ENCODE measurements around the gene AIP. TPM values are rescaled to one million over a fixed set of nuclear protein-coding genes. Genes with fewer than 3 reads are reported as not detected.
"Not testable (repeated sequence)": the region's sequence is repeated elsewhere in the genome, so short reads cannot be mapped to it uniquely, and the experiment has no call there.

The AIP gene
- total RNA-seq, 2 donors from 2014 or later = 49.2 to 78.0 TPM

DNA sequence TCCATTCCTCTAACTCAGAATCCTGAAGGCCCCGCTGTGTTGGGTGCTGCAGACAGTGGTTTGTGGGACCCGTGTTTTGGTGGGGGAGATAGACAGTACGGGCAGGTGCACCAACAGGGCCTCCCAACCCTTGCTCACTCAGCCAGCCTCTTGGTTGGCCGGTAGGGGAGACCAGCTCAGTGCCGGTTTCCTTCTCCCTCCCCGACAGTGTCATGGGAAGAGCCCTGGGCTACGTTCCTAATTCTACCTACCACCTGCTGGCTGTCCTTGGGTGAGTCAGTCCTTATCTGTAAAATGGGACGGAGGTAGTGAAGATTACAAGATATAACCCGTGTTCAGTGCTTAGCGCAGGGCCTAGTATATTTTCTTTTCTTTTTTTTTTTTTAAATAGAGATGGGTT is 19.6 kb upstream of the AIP start:
- Histone ChIP-seq H3K9me3 (no peaks in the 10 kb centered on the region), H3K36me3 (no peaks in the 10 kb centered on the region), H3K4me1 (peaks cover 0 to 29% of the 10 kb centered on the region in 2 donors), H3K27me3 (no peaks in the 10 kb centered on the region), H3K27ac (no peak overlapping the region), H3K4me3 (no peak overlapping the region)
- no peak for DNase-seq (ENCODE audit: low spot score)
- TF ChIP-seq, protein P1, sequence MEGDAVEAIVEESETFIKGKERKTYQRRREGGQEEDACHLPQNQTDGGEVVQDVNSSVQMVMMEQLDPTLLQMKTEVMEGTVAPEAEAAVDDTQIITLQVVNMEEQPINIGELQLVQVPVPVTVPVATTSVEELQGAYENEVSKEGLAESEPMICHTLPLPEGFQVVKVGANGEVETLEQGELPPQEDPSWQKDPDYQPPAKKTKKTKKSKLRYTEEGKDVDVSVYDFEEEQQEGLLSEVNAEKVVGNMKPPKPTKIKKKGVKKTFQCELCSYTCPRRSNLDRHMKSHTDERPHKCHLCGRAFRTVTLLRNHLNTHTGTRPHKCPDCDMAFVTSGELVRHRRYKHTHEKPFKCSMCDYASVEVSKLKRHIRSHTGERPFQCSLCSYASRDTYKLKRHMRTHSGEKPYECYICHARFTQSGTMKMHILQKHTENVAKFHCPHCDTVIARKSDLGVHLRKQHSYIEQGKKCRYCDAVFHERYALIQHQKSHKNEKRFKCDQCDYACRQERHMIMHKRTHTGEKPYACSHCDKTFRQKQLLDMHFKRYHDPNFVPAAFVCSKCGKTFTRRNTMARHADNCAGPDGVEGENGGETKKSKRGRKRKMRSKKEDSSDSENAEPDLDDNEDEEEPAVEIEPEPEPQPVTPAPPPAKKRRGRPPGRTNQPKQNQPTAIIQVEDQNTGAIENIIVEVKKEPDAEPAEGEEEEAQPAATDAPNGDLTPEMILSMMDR (IDR thresholded peaks at IDR 0.05) = no peak

- H3K9me3 ChIP-seq = no peaks in the 10 kb centered on the region
- peak overlapping the region; percentile 91 to 92 for H3K27ac ChIP-seq
- H3K4me1 ChIP-seq = peaks cover 0 to 35% of the 10 kb centered on the region in 2 donors
- no peaks in the 10 kb centered on the region for H3K27me3 ChIP-seq
- TF ChIP-seq, protein P1 (IDR thresholded peaks at IDR 0.05) = no peak
- DNase-seq (ENCODE audit: low spot score) = peak; percentile 75
- H3K36me3 ChIP-seq = no peaks in the 10 kb centered on the region
- peak overlapping the region; percentile 42 to 66 for H3K4me3 ChIP-seq
These were observed 19.0 kb upstream of the AIP start for GRCh38 chr11:67463680-67464410.

DNA sequence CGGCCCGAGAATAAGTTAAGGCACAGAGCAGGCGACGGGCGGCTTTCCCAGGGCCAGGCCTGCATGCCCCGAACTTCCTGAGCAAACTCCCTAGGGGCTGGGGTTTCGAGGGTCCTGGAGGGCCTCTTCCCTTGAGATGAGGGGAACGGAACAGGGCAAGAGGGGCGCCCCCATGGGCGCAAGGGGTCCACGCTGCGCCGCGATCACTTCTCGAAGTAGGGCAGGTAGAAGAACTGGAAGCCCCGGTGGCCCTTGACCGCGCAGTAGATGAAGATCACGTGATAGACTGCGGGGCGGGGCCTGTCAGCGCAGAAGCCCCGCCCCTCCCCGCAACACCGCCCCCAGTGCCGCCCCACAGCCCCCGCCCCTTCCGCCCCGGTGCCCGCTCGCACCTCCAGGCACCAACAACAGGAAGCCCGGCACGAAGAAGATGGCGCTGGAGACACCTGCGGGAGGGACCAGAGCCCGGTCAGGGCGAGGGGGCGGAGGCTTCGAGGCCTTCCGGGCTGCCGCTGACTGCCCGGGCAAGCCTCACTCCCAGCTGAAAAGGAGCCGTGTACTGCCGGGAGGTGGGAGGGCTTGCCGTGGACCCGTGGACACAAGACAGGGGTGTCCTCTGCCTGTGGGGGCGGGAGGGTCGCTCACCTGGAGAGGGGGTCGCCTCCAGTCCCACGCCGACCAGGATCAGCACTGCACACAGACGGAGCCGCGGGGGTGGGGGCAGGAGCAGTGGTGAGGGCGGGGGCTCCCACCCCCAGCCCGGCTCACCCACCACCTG is 18.2 kb upstream of the AIP start:
- DNase-seq (ENCODE audit: low spot score) = peak; percentile 75
- no peaks in the 10 kb centered on the region for H3K36me3 ChIP-seq
- H3K27me3 ChIP-seq = no peaks in the 10 kb centered on the region
- H3K27ac ChIP-seq = peak overlapping the region; percentile 91 to 92
- TF ChIP-seq, protein P1 (IDR thresholded peaks at IDR 0.05) = no peak
- H3K9me3 ChIP-seq = no peaks in the 10 kb centered on the region
- peak overlapping the region; percentile 42 to 66 for H3K4me3 ChIP-seq
- peaks cover 0 to 38% of the 10 kb centered on the region in 2 donors for H3K4me1 ChIP-seq

- Histone ChIP-seq H3K36me3 (no peaks in the 10 kb centered on the region), H3K27ac (peak overlapping the region; percentile 91 to 92), H3K4me1 (peaks cover 0 to 42% of the 10 kb centered on the region in 2 donors), H3K27me3 (no peaks in the 10 kb centered on the region), H3K9me3 (no peaks in the 10 kb centered on the region), H3K4me3 (peak overlapping the region; percentile 42 to 66)
- no peak for DNase-seq (ENCODE audit: low spot score)
- TF ChIP-seq, protein P1 (IDR thresholded peaks at IDR 0.05) = no peak
These were observed 17.7 kb upstream of the AIP start for GRCh38 chr11:67465189-67465510.

- peaks cover 0 to 42% of the 10 kb centered on the region in 2 donors for H3K4me1 ChIP-seq
- H3K27ac ChIP-seq = peak overlapping the region; percentile 91 to 92
- H3K4me3 ChIP-seq; DNase-seq (ENCODE audit: low spot score); H3K36me3 ChIP-seq; H3K9me3 ChIP-seq; H3K27me3 ChIP-seq: not testable (repeated sequence)
These were observed 17.3 kb upstream of the AIP start for GRCh38 chr11:67465530-67465929.

GRCh38 chr11:67466367-67466766 is 16.5 kb upstream of the AIP start:
- TF ChIP-seq, protein P1 (IDR thresholded peaks at IDR 0.05) = no peak
- H3K9me3 ChIP-seq = no peaks in the 10 kb centered on the region
- no peak for DNase-seq (ENCODE audit: low spot score)
- H3K27ac ChIP-seq = peak overlapping the region in 1 of 2 donors; percentile 0
- no peaks in the 10 kb centered on the region for H3K36me3 ChIP-seq
- H3K4me3 ChIP-seq = no peak overlapping the region
- H3K4me1 ChIP-seq = peaks cover 0 to 42% of the 10 kb centered on the region in 2 donors
- H3K27me3 ChIP-seq = no peaks in the 10 kb centered on the region
